ENCODE data around the gene STRADA. TPM values are rescaled to one million over a fixed set of nuclear protein-coding genes. Genes with fewer than 3 reads are reported as not detected.
"Not testable (repeated sequence)": the region's sequence is repeated elsewhere in the genome, so short reads cannot be mapped to it uniquely, and the experiment has no call there.

STRADA gene
- total RNA-seq, 2 donors from 2014 or later, result 15.7 to 37.1 TPM

GRCh38 chr17:63751806-63752205 lies 10.2 kb upstream of the STRADA start:
- intact Hi-C loops (cut with DNase I), result no loop called here
- no peak overlapping the region for H3K4me3 ChIP-seq
- peaks cover 4% of the 10 kb centered on the region in 2 donors for H3K36me3 ChIP-seq
- no peak for DNase-seq (ENCODE audit: low spot score)
- no peak overlapping the region for H3K27ac ChIP-seq
- no peaks in the 10 kb centered on the region for H3K4me1 ChIP-seq (replicated peaks)
- WGBS, result 83% methylated on average over 8 of the region's 8 CpGs
- H3K27me3 ChIP-seq (replicated peaks; ENCODE audit: insufficient read depth), result no peaks in the 10 kb centered on the region
- TF ChIP-seq, protein P1, sequence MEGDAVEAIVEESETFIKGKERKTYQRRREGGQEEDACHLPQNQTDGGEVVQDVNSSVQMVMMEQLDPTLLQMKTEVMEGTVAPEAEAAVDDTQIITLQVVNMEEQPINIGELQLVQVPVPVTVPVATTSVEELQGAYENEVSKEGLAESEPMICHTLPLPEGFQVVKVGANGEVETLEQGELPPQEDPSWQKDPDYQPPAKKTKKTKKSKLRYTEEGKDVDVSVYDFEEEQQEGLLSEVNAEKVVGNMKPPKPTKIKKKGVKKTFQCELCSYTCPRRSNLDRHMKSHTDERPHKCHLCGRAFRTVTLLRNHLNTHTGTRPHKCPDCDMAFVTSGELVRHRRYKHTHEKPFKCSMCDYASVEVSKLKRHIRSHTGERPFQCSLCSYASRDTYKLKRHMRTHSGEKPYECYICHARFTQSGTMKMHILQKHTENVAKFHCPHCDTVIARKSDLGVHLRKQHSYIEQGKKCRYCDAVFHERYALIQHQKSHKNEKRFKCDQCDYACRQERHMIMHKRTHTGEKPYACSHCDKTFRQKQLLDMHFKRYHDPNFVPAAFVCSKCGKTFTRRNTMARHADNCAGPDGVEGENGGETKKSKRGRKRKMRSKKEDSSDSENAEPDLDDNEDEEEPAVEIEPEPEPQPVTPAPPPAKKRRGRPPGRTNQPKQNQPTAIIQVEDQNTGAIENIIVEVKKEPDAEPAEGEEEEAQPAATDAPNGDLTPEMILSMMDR (IDR thresholded peaks at IDR 0.05), result no peak
- H3K9me3 ChIP-seq, result no peaks in the 10 kb centered on the region

- Histone ChIP-seq H3K4me3 (peak overlapping the region; percentile 77 to 89), H3K27me3 (replicated peaks; ENCODE audit: insufficient read depth) (no peaks in the 10 kb centered on the region), H3K27ac (peak overlapping the region; percentile 99), H3K4me1 (replicated peaks) (no peaks in the 10 kb centered on the region), H3K9me3 (no peaks in the 10 kb centered on the region), H3K36me3 (peaks cover 0 to 4% of the 10 kb centered on the region in 2 donors)
- DNase-seq (ENCODE audit: low spot score), result no peak
- intact Hi-C loops (cut with DNase I), result no loop called here
- 0% methylated on average over 14 of the region's 14 CpGs for WGBS
- TF ChIP-seq POLR2A (IDR thresholded peaks at IDR 0.05) (no peak), POLR2AphosphoS5 (IDR thresholded peaks at IDR 0.05) (no peak)
- TF ChIP-seq, protein P1 (IDR thresholded peaks at IDR 0.05), result no peak
These were observed 524 bp downstream of the STRADA start for GRCh38 chr17:63741143-63741407.

GRCh38 chr17:63740464-63741142 lies 996 bp downstream of the STRADA start:
- no peaks in the 10 kb centered on the region for H3K4me1 ChIP-seq (replicated peaks)
- no peaks in the 10 kb centered on the region for H3K9me3 ChIP-seq
- 25% methylated on average over 12 of the region's 12 CpGs for WGBS
- TF ChIP-seq POLR2A (IDR thresholded peaks at IDR 0.05), result no peak
- TF ChIP-seq, protein P1 (IDR thresholded peaks at IDR 0.05), result no peak
- peak; percentile 3 for TF ChIP-seq POLR2AphosphoS5 (IDR thresholded peaks at IDR 0.05)
- H3K27me3 ChIP-seq (replicated peaks; ENCODE audit: insufficient read depth), result no peaks in the 10 kb centered on the region
- intact Hi-C loops (cut with DNase I), result no loop called here
- peak; percentile 27 for DNase-seq (ENCODE audit: low spot score)
- H3K27ac ChIP-seq, result peak overlapping the region; percentile 99
- H3K4me3 ChIP-seq, result peak overlapping the region; percentile 77 to 89
- H3K36me3 ChIP-seq, result no peaks in the 10 kb centered on the region

DNA sequence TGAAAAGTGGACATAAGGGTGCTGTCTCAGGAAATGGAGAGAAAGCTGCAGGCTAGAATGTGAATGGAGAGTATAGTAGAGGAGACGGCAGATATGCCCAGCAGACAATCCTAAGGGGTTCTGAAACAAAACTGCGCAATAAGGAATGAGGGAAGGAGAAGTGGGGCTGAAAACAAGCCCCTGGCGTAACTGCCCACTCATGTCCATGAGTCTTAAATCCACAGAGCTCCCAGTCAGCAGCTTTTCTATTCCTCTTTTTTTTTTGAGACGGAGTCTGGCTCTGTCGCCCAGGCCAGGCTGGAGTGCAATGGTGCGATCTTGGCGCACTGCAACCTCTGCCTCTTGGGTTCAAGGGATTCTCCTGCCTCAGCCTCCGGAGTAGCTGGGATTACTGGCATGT lies 5.9 kb downstream of the STRADA start:
- 97% methylated on average over 8 of the region's 8 CpGs for WGBS
- TF ChIP-seq POLR2A (IDR thresholded peaks at IDR 0.05), result no peak
- TF ChIP-seq POLR2AphosphoS5 (IDR thresholded peaks at IDR 0.05), result no peak
- TF ChIP-seq, protein P1 (IDR thresholded peaks at IDR 0.05), result no peak
- H3K36me3 ChIP-seq, result no peaks in the 10 kb centered on the region
- intact Hi-C loops (cut with DNase I), result no loop called here
- DNase-seq (ENCODE audit: low spot score), result no peak
- no peak overlapping the region for H3K27ac ChIP-seq
- no peaks in the 10 kb centered on the region for H3K4me1 ChIP-seq (replicated peaks)
- H3K4me3 ChIP-seq, result no peak overlapping the region
- H3K27me3 ChIP-seq (replicated peaks; ENCODE audit: insufficient read depth), result no peaks in the 10 kb centered on the region
- H3K9me3 ChIP-seq, result no peaks in the 10 kb centered on the region

DNA sequence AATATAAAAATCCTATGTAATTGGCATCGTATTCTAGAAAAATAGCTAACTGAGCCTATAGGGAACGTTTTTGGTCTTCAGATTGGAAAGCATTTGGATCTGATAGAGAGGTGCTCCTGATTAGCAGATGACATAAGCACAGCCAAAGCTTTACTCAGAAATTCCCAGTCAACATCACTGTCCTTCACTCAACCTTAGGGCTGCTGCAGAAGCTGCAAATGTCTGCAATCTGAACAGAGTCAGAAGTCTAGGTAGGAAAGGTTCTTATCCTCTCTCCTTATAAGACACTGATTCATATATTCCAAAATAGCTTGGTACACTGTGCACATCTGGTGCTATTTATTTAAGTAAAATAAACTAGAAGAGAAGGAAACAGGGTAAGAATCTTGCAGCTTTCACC lies 19.2 kb downstream of the STRADA start:
- Histone ChIP-seq H3K27ac (no peak overlapping the region), H3K27me3 (replicated peaks; ENCODE audit: insufficient read depth) (no peaks in the 10 kb centered on the region), H3K9me3 (no peaks in the 10 kb centered on the region), H3K4me3 (no peak overlapping the region), H3K4me1 (replicated peaks) (no peaks in the 10 kb centered on the region), H3K36me3 (no peaks in the 10 kb centered on the region)
- DNase-seq (ENCODE audit: low spot score), result no peak
- intact Hi-C loops (cut with DNase I), result no loop called here
- 68% methylated on average over 2 of the region's 2 CpGs for WGBS
- TF ChIP-seq, protein P1 (IDR thresholded peaks at IDR 0.05), result no peak
- TF ChIP-seq POLR2A (IDR thresholded peaks at IDR 0.05) (no peak), POLR2AphosphoS5 (IDR thresholded peaks at IDR 0.05) (no peak)

DNA sequence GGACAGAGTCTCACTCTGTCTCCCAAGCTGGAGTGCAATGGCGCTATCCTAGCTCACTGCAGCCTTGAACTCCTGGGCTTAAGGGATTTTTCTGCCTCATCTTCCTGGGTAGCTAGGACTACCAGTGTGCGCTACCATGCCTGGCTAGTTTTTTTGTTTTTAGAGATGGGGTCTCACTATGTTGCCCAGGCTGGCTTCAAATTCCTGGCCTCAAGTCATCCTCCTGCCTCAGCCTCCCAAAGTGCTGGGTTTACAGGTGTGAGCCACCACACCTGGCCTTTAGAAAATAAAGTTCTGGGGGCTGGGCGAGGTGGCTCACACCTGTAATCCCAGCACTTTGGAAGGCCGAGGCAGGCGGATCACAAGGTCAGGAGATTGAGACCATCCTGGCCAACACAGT lies 21.4 kb downstream of the STRADA start:
- H3K27ac ChIP-seq; DNase-seq (ENCODE audit: low spot score); intact Hi-C loops (cut with DNase I); H3K36me3 ChIP-seq; H3K4me3 ChIP-seq; H3K4me1 ChIP-seq (replicated peaks); H3K9me3 ChIP-seq; H3K27me3 ChIP-seq (replicated peaks; ENCODE audit: insufficient read depth): not testable (repeated sequence)
- 96% methylated on average over 5 of the region's 5 CpGs for WGBS
